Neuronal stem cell (in vitro differentiated cells): ENCODE data around the gene CYBRD1.

Source experiments
- DNase-seq: peaks from one replicate; pipeline ENCODE4 v3.0.0-alpha.2; 2013; ENCODE audit warnings: low spot score
- H2AFZ ChIP-seq: one replicate; pipeline ENCODE4 v1.6.1; 2013; ENCODE audit warnings: mild to moderate bottlenecking, low read length, inconsistent platforms
- H2AK5ac ChIP-seq: 2 replicates; pipeline ENCODE4 v1.6.1; 2013; ENCODE audit warnings: low read depth, mild to moderate bottlenecking, inconsistent platforms, low read length, moderate library complexity, mixed read lengths
- H2BK120ac ChIP-seq: 2 replicates; pipeline ENCODE4 v1.6.1; 2013; ENCODE audit warnings: low read depth, mild to moderate bottlenecking, inconsistent platforms, low read length, moderate library complexity, mixed read lengths
- H2BK12ac ChIP-seq: one replicate; pipeline ENCODE4 v1.6.1; 2013; ENCODE audit warnings: low read length, inconsistent platforms
- H2BK15ac ChIP-seq: 2 replicates; pipeline ENCODE4 v1.6.1; 2013; ENCODE audit warnings: mild to moderate bottlenecking, low read length, inconsistent platforms, mixed read lengths
- H2BK5ac ChIP-seq: one replicate; pipeline ENCODE4 v1.6.1; 2013; ENCODE audit warnings: inconsistent platforms, mild to moderate bottlenecking, low read length, moderate library complexity
- H3K14ac ChIP-seq: one replicate; pipeline ENCODE4 v1.6.1; 2013; ENCODE audit warnings: low read length, inconsistent platforms
- H3K18ac ChIP-seq: 2 replicates; pipeline ENCODE4 v1.6.1; 2013; ENCODE audit warnings: low read length, inconsistent platforms
- H3K23ac ChIP-seq: 2 replicates; pipeline ENCODE4 v1.6.1; 2013; ENCODE audit warnings: low read depth, mild to moderate bottlenecking, mixed read lengths, low read length, inconsistent platforms; ENCODE audit not compliant: poor library complexity
- H3K27ac ChIP-seq: replicated peaks from 3 replicates; pipeline ENCODE4 v1.5.1; 2013; ENCODE audit warnings: low read length, inconsistent platforms
- H3K27me3 ChIP-seq, 3 experiments: 2 replicates each; pipeline ENCODE4 v1.6.1; 2013; ENCODE audit warnings: low read length in 3 of 3, mild to moderate bottlenecking in 2 of 3, inconsistent platforms in 1 of 3, low read depth in 1 of 3, mixed read lengths in 1 of 3, moderate library complexity in 1 of 3; ENCODE audit not compliant: control insufficient read depth in 3 of 3, insufficient read depth in 3 of 3
- H3K36me3 ChIP-seq, 2 donors: replicated peaks in 1 of 2; 2 replicates each; pipeline ENCODE4 v1.6.1; 2013; ENCODE audit warnings: low read length in 2 of 2; ENCODE audit not compliant: control insufficient read depth in 2 of 2, insufficient read depth in 2 of 2
- H3K4ac ChIP-seq: 2 replicates; pipeline ENCODE4 v1.6.1; 2013; ENCODE audit warnings: inconsistent platforms, mild to moderate bottlenecking, low read length, moderate library complexity
- H3K4me1 ChIP-seq, 2 donors: 1 replicate in 1 of 2; 2 replicates in 1 of 2; pipeline ENCODE4 v1.6.1; 2013; ENCODE audit warnings: low read length in 2 of 2, low read depth in 1 of 2; ENCODE audit not compliant: control insufficient read depth in 2 of 2, insufficient read depth in 1 of 2
- H3K4me2 ChIP-seq: one replicate; pipeline ENCODE4 v1.6.1; 2013; ENCODE audit warnings: mild to moderate bottlenecking, low read length, inconsistent platforms; ENCODE audit not compliant: insufficient read depth, poor library complexity, severe bottlenecking
- H3K4me3 ChIP-seq, 2 donors: 2 replicates each; pipeline ENCODE4 v1.5.1; 2013; ENCODE audit warnings: low read length in 2 of 2, mild to moderate bottlenecking in 2 of 2, inconsistent platforms in 1 of 2, moderate library complexity in 1 of 2
- H3K79me1 ChIP-seq: one replicate; pipeline ENCODE4 v1.6.1; 2013; ENCODE audit warnings: low read depth, mild to moderate bottlenecking, inconsistent platforms, low read length, moderate library complexity
- H3K9ac ChIP-seq: one replicate; pipeline ENCODE4 v1.6.1; 2013; ENCODE audit warnings: mild to moderate bottlenecking, low read depth, low read length, inconsistent platforms; ENCODE audit not compliant: poor library complexity
- H3K9me3 ChIP-seq, 2 donors: replicated peaks in 1 of 2; 2 replicates each; pipeline versions ENCODE3 to v1.6.1; 2013; ENCODE audit warnings: low read length in 2 of 2, mild to moderate bottlenecking in 2 of 2, inconsistent platforms in 1 of 2, low read depth in 1 of 2, mixed read lengths in 1 of 2, moderate library complexity in 1 of 2; ENCODE audit not compliant: control insufficient read depth in 2 of 2, insufficient read depth in 1 of 2
- H4K8ac ChIP-seq: one replicate; pipeline ENCODE4 v1.6.1; 2013; ENCODE audit warnings: low read depth, mild to moderate bottlenecking, inconsistent platforms, low read length, moderate library complexity
- H4K91ac ChIP-seq: one replicate; pipeline ENCODE4 v1.6.1; 2013; ENCODE audit warnings: low read length, low read depth, mild to moderate bottlenecking, inconsistent platforms; ENCODE audit not compliant: poor library complexity
- WGBS, 2 donors: extraction: QIAGEN DNeasy Blood & Tissue Kit; methylation state at CpG; one replicate each; pipeline ENCODE4 v1.1.7; 2013; ENCODE audit warnings: missing lambda C conversion rate in 2 of 2, mixed read lengths in 1 of 2; ENCODE audit not compliant: insufficient read length in 2 of 2, insufficient replicate concordance in 1 of 2; ENCODE audit errors: extremely low coverage in 2 of 2; 5-methylcytosine and 5-hydroxymethylcytosine counted together

The CYBRD1 gene

GRCh38 chr2:171483793-171484192, 38.5 kb upstream of the CYBRD1 start:
- Histone ChIP-seq H3K9ac (no peak overlapping the region), H3K18ac (no peak overlapping the region), H3K4me3 (no peak overlapping the region), H2BK5ac (no peak overlapping the region), H2AFZ (no peak overlapping the region), H2BK120ac (no peak overlapping the region), H3K23ac (no peak overlapping the region), H4K8ac (no peak overlapping the region), H2BK15ac (no peak overlapping the region), H3K27me3 (no peaks in the 10 kb centered on the region), H3K14ac (no peak overlapping the region), H3K27ac (no peak overlapping the region), H2AK5ac (no peak overlapping the region), H2BK12ac (no peak overlapping the region), H3K79me1 (no peaks in the 10 kb centered on the region), H3K4me1 (peaks cover 0 to 9% of the 10 kb centered on the region in 2 donors), H3K9me3 (no peaks in the 10 kb centered on the region), H3K4ac (no peak overlapping the region), H3K36me3 (peaks cover 2 to 61% of the 10 kb centered on the region in 2 donors), H3K4me2 (no peak overlapping the region), H4K91ac (no peak overlapping the region)
- no peak for DNase-seq
- no CpG with 5 or more reads among the region's 2 CpGs for WGBS, 2 donors

GRCh38 chr2:171485116-171485515, 37.2 kb upstream of the CYBRD1 start:
- Histone ChIP-seq H3K4me3 (no peak overlapping the region), H3K4me2 (no peak overlapping the region)

GRCh38 chr2:171487201-171487600, 35.1 kb upstream of the CYBRD1 start:
- Histone ChIP-seq H2AK5ac (no peak overlapping the region), H2BK12ac (no peak overlapping the region), H3K36me3 (peaks cover 2 to 29% of the 10 kb centered on the region in 2 donors), H3K4ac (no peak overlapping the region), H4K91ac (no peak overlapping the region), H3K79me1 (no peaks in the 10 kb centered on the region), H2BK5ac (no peak overlapping the region), H3K14ac (no peak overlapping the region), H3K9me3 (no peaks in the 10 kb centered on the region), H3K4me2 (no peak overlapping the region), H3K4me3 (no peak overlapping the region), H4K8ac (no peak overlapping the region), H3K27me3 (no peaks in the 10 kb centered on the region), H3K23ac (no peak overlapping the region), H2BK120ac (no peak overlapping the region), H2BK15ac (no peak overlapping the region), H3K9ac (no peak overlapping the region), H3K18ac (no peak overlapping the region), H3K27ac (no peak overlapping the region), H3K4me1 (peaks cover 0 to 14% of the 10 kb centered on the region in 2 donors), H2AFZ (no peak overlapping the region)
- no peak for DNase-seq
- WGBS, 2 donors, result no CpG with 5 or more reads among the region's 6 CpGs

More at GRCh38 chr2:171485116-171485515, 37.2 kb upstream of the CYBRD1 start:
- H3K27me3 ChIP-seq, result no peaks in the 10 kb centered on the region
- H3K27ac ChIP-seq, result no peak overlapping the region
- H3K9ac ChIP-seq, result no peak overlapping the region
- no peak overlapping the region for H2BK12ac ChIP-seq
- no peak for DNase-seq
- no CpG with 5 or more reads among the region's 1 CpG for WGBS, 2 donors
- no peak overlapping the region for H2AK5ac ChIP-seq
- H3K18ac ChIP-seq, result no peak overlapping the region
- H2BK15ac ChIP-seq, result no peak overlapping the region
- no peak overlapping the region for H3K14ac ChIP-seq
- H3K36me3 ChIP-seq, result peaks cover 2 to 49% of the 10 kb centered on the region in 2 donors
- H2BK5ac ChIP-seq, result no peak overlapping the region
- H3K4ac ChIP-seq, result no peak overlapping the region
- H4K8ac ChIP-seq, result no peak overlapping the region
- H3K79me1 ChIP-seq, result no peaks in the 10 kb centered on the region
- H2AFZ ChIP-seq, result no peak overlapping the region
- no peaks in the 10 kb centered on the region for H3K9me3 ChIP-seq
- no peak overlapping the region for H3K23ac ChIP-seq
- H3K4me1 ChIP-seq, result peaks cover 0 to 9% of the 10 kb centered on the region in 2 donors
- H2BK120ac ChIP-seq, result no peak overlapping the region
- H4K91ac ChIP-seq, result no peak overlapping the region

- Histone ChIP-seq H3K9ac (no peak overlapping the region), H3K23ac (no peak overlapping the region), H2BK15ac (no peak overlapping the region), H3K4me1 (peaks cover 0 to 9% of the 10 kb centered on the region in 2 donors), H2BK5ac (no peak overlapping the region), H3K4me3 (no peak overlapping the region), H3K27ac (no peak overlapping the region), H2AFZ (no peak overlapping the region), H3K27me3 (no peaks in the 10 kb centered on the region), H2AK5ac (no peak overlapping the region), H4K8ac (no peak overlapping the region), H3K36me3 (peaks cover 2 to 23% of the 10 kb centered on the region in 2 donors), H2BK12ac (no peak overlapping the region), H4K91ac (no peak overlapping the region), H3K18ac (no peak overlapping the region), H3K4ac (no peak overlapping the region), H3K14ac (no peak overlapping the region), H2BK120ac (no peak overlapping the region), H3K4me2 (no peak overlapping the region), H3K9me3 (no peaks in the 10 kb centered on the region), H3K79me1 (no peaks in the 10 kb centered on the region)
- WGBS, 2 donors, result no CpG with 5 or more reads among the region's 4 CpGs
- DNase-seq, result no peak
These were observed 34.4 kb upstream of the CYBRD1 start for GRCh38 chr2:171487803-171488259.
